Ascending aorta (tissue), 2 donors: ENCODE results near the gene NOG. TPM values are rescaled to one million over a fixed set of nuclear protein-coding genes. Genes with fewer than 3 reads are reported as not detected.

Experiments
- DNase-seq, 2 donors: peaks; one replicate each; pipeline ENCODE4 v3.0.0-alpha.2; 2019; ENCODE audit warnings: low spot score in 2 of 2
- H3K27ac ChIP-seq, 2 donors: fragments of 200-600 bp; sonication (generic); one replicate each; pipeline ENCODE4 v1.5.1; 2016 to 2017; ENCODE audit warnings: mild to moderate bottlenecking in 1 of 2
- H3K27me3 ChIP-seq: fragments of 200-600 bp; sonication (generic); one replicate; pipeline ENCODE4 v1.5.1; 2017
- H3K36me3 ChIP-seq, 2 donors: fragments of 200-600 bp; sonication (generic); one replicate each; pipeline ENCODE4 v1.5.1; 2016
- H3K4me1 ChIP-seq, 2 donors: fragments of 200-600 bp; sonication (generic); one replicate each; pipeline ENCODE4 v1.5.1; 2016 to 2017; ENCODE audit warnings: mild to moderate bottlenecking in 1 of 2
- H3K4me3 ChIP-seq, 2 donors: fragments of 200-600 bp; sonication (generic); one replicate each; pipeline ENCODE4 v1.5.1; 2016 to 2017; ENCODE audit warnings: mild to moderate bottlenecking in 1 of 2
- H3K9me3 ChIP-seq, 2 donors: fragments of 200-600 bp; sonication (generic); one replicate each; pipeline ENCODE4 v1.5.1; 2016
- CTCF ChIP-seq, 3 experiments: fragments of 200-600 bp in 2 of 3; fragments of 450-650 bp in 1 of 3; sonication (generic) in 2 of 3; IDR thresholded peaks; one replicate each; pipeline ENCODE4 v1.5.1; 2016 to 2019; ENCODE audit warnings: antibody characterized with exemption in 3 of 3, mild to moderate bottlenecking in 1 of 3, moderate library complexity in 1 of 3
- intact Hi-C: fragments of 100-400 bp; cut with DNase I; formaldehyde crosslinking; loops from one replicate; pipeline ENCODE4 v1.15.1; 2023
- total RNA-seq: library from RNA; depleted of rRNA; stranded (reverse); fragments of >200 nt; gene quantifications from one replicate; pipeline ENCODE4 v1.1.0, GENCODE V29; 2016

NOG gene
- total RNA-seq, 1 donor from 2014 or later = not detected

- TF ChIP-seq CTCF (IDR thresholded peaks at IDR 0.05) = no peak
- Histone ChIP-seq H3K36me3 (no peaks in the 10 kb centered on the region), H3K27me3 (no peaks in the 10 kb centered on the region), H3K27ac (no peak overlapping the region), H3K4me1 (no peaks in the 10 kb centered on the region), H3K9me3 (no peaks in the 10 kb centered on the region), H3K4me3 (no peak overlapping the region)
- no peak for DNase-seq
- intact Hi-C loops = no loop called here
Measured at GRCh38 chr17:56557682-56558081, 35.8 kb upstream of the NOG start.

GRCh38 chr17:56558088-56558487 is 35.4 kb upstream of the NOG start:
- intact Hi-C loops = no loop called here
- Histone ChIP-seq H3K4me3 (no peak overlapping the region), H3K27ac (no peak overlapping the region), H3K9me3 (no peaks in the 10 kb centered on the region), H3K27me3 (no peaks in the 10 kb centered on the region), H3K4me1 (no peaks in the 10 kb centered on the region), H3K36me3 (no peaks in the 10 kb centered on the region)
- TF ChIP-seq CTCF (IDR thresholded peaks at IDR 0.05) = no peak
- DNase-seq = no peak

- H3K4me1 ChIP-seq = no peaks in the 10 kb centered on the region
- no peak for DNase-seq
- no peak overlapping the region for H3K4me3 ChIP-seq
- H3K9me3 ChIP-seq = no peaks in the 10 kb centered on the region
- intact Hi-C loops = no loop called here
- no peaks in the 10 kb centered on the region for H3K27me3 ChIP-seq
- no peak for TF ChIP-seq CTCF (IDR thresholded peaks at IDR 0.05)
- H3K27ac ChIP-seq = no peak overlapping the region
- H3K36me3 ChIP-seq = no peaks in the 10 kb centered on the region
Measured at GRCh38 chr17:56570199-56570598, 23.3 kb upstream of the NOG start.

- Histone ChIP-seq H3K27ac (no peak overlapping the region), H3K9me3 (no peaks in the 10 kb centered on the region), H3K4me3 (no peak overlapping the region), H3K36me3 (no peaks in the 10 kb centered on the region), H3K4me1 (no peaks in the 10 kb centered on the region), H3K27me3 (no peaks in the 10 kb centered on the region)
- TF ChIP-seq CTCF (IDR thresholded peaks at IDR 0.05) = no peak
- intact Hi-C loops = no loop called here
- no peak for DNase-seq
Measured at GRCh38 chr17:56571456-56571855, 22.0 kb upstream of the NOG start.

- Histone ChIP-seq H3K27me3 (no peaks in the 10 kb centered on the region), H3K27ac (no peak overlapping the region), H3K4me1 (no peaks in the 10 kb centered on the region), H3K9me3 (no peaks in the 10 kb centered on the region), H3K4me3 (no peak overlapping the region), H3K36me3 (no peaks in the 10 kb centered on the region)
- DNase-seq = no peak
- intact Hi-C loops = no loop called here
- TF ChIP-seq CTCF (IDR thresholded peaks at IDR 0.05) = no peak
Measured at GRCh38 chr17:56577190-56577842, 16.2 kb upstream of the NOG start.

- no peak for TF ChIP-seq CTCF (IDR thresholded peaks at IDR 0.05)
- intact Hi-C loops = no loop called here
- no peaks in the 10 kb centered on the region for H3K27me3 ChIP-seq
- no peaks in the 10 kb centered on the region for H3K9me3 ChIP-seq
- DNase-seq = no peak
- no peaks in the 10 kb centered on the region for H3K4me1 ChIP-seq
- no peak overlapping the region for H3K4me3 ChIP-seq
- no peak overlapping the region for H3K27ac ChIP-seq
- no peaks in the 10 kb centered on the region for H3K36me3 ChIP-seq
Measured at GRCh38 chr17:56577843-56578204, 15.7 kb upstream of the NOG start.
